DMS53 treated with DMSO at 0.1 percent for 48 hours (cell line): ENCODE data around the gene MOB3C.

Experiments
- DNase-seq: peaks from one replicate; lab custom pipeline; 2025; ENCODE audit not compliant: unreplicated experiment; lab: John Stamatoyannopoulos, UW

The MOB3C gene

GRCh38 chr1:46607345-46608130, 9.1 kb downstream of the MOB3C start:
- no peak for DNase-seq

GRCh38 chr1:46606255-46606965, 10.2 kb downstream of the MOB3C start:
- peak; percentile 89 for DNase-seq

- DNase-seq: no peak
These were observed 11.4 kb downstream of the MOB3C start for GRCh38 chr1:46605232-46605631.

- peak; percentile 99 for DNase-seq
These were observed 12.6 kb downstream of the MOB3C start, which contains the start of gene MKNK1 for GRCh38 chr1:46603858-46604549. MKNK1 (minus strand) TSS chr1:46604268; CDS start chr1:46583327, 20,941 bp downstream.

- DNase-seq: no peak
These were observed 13.1 kb downstream of the MOB3C start for GRCh38 chr1:46603481-46603857.

GRCh38 chr1:46601257-46602007, 15.2 kb downstream of the MOB3C start:
- DNase-seq: no peak

GRCh38 chr1:46599059-46599970, 17.3 kb downstream of the MOB3C start:
- DNase-seq: no peak

GRCh38 chr1:46596846-46597245, 19.8 kb downstream of the MOB3C start:
- DNase-seq: no peak

GRCh38 chr1:46596036-46596435, 20.6 kb downstream of the MOB3C start:
- DNase-seq: no peak

- no peak for DNase-seq
These were observed 21.5 kb downstream of the MOB3C start for GRCh38 chr1:46595127-46595526.

GRCh38 chr1:46594063-46594462, 22.5 kb downstream of the MOB3C start:
- no peak for DNase-seq

- DNase-seq: no peak
These were observed 23.8 kb downstream of the MOB3C start for GRCh38 chr1:46592823-46593222.

GRCh38 chr1:46589529-46589928, 27.1 kb downstream of the MOB3C start:
- DNase-seq: no peak

GRCh38 chr1:46587069-46587468, 29.5 kb downstream of the MOB3C start:
- no peak for DNase-seq

- DNase-seq: no peak
These were observed 31.2 kb downstream of the MOB3C start for GRCh38 chr1:46585312-46585938.

GRCh38 chr1:46583494-46583893, 33.1 kb downstream of the MOB3C start:
- no peak for DNase-seq

- DNase-seq: no peak
These were observed 33.6 kb downstream of the MOB3C start for GRCh38 chr1:46582972-46583371.

- no peak for DNase-seq
These were observed 34.7 kb downstream of the MOB3C start for GRCh38 chr1:46581681-46582455.
